COR-L47 (cell line): Measurements from ENCODE around the gene CPED1.
"Not testable (repeated sequence)": the region's sequence is repeated elsewhere in the genome, so short reads cannot be mapped to it uniquely, and the experiment has no call there.

Source experiments
- DNase-seq: peaks from one replicate; lab custom pipeline; 2025; lab: John Stamatoyannopoulos, UW

Gene CPED1

DNA sequence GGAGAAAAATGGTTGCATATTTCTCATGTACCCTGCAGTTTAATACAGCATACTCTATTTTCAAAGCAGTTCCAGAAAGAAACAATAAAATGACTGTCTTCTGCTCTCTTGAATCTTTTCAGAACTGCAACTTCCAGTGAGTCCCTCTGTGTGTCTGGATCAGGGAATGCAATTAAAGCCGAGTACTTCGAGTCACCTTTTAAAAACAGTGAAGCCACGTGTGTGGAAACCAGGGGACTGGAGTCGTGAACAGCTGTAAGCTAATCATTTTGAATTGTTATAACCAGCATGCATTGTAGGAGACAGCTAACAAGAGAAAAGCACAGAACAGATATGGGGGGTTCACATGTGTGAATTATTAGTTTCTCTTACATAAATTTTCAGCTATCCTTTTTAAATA, 109.1 kb downstream of the CPED1 start:
- DNase-seq = no peak

GRCh38 chr7:121099572-121099971, 111.1 kb downstream of the CPED1 start:
- DNase-seq = no peak

DNA sequence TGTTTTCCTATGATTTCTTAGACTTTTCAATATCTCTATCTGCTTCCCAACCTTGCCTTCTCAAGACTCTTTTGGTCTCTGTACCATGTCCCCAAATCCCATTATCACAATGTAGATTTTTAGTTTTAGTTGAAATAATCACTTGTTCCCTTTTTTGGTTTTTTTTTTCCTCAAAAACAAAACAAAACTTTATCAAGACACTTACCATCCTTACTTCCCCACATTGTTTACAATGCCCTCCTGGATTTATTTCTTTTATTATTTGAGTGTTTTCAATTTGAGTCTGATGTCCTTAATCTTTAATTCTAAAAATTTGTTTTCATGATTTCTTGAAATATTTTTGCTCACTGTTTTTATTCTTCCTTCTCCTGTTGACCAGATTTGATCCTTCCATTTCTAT, 112.6 kb downstream of the CPED1 start:
- DNase-seq = no peak

- DNase-seq = no peak
These were observed 113.1 kb downstream of the CPED1 start for GRCh38 chr7:121101621-121102020.

GRCh38 chr7:121102619-121103018, 114.1 kb downstream of the CPED1 start:
- DNase-seq = no peak

DNA sequence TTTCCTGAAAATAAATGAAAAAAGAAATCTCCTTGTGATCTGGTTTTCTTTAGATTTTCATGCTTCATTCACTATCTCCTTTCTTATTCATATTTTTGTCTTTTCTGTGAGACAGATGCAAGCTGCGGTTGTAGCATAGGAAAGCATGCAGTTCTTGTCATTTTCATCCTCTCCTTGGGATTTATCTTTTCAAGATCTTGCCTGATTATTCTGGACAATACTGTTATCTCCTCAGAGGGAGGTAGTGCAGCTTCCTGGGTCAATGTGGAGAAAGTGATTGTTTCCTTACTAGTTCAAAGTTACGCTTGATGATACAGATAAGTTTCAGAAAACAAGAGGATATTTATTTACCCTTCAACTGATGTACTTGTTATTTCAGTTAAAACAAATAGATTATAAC, 114.6 kb downstream of the CPED1 start:
- DNase-seq = no peak

GRCh38 chr7:121103579-121103978, 115.1 kb downstream of the CPED1 start:
- no peak for DNase-seq

DNA sequence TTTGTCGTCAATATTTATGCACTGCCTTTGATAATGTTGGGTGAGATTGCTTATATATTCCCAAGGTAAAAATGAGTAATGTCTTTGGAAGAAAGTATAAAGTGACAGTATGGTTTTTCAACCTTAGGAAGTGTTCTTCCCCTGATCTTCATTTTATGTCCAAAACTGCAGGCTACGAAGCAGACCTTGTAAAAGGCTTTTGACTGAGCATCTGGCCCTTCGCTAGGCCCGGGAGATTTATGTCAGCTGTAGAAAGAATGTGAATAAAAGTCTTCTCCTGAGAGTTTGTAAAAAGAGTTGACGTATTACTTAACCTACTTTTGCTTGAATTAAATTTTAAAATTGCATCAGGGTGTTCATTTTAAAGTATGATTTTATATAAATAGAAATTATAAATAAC, 116.8 kb downstream of the CPED1 start:
- DNase-seq = no peak

- peak; percentile 59 for DNase-seq
These were observed 119.5 kb downstream of the CPED1 start for GRCh38 chr7:121107923-121108498.

- no peak for DNase-seq
These were observed 120.6 kb downstream of the CPED1 start for GRCh38 chr7:121109145-121109544.

- DNase-seq = no peak
These were observed 124.8 kb downstream of the CPED1 start for GRCh38 chr7:121113288-121113687.

DNA sequence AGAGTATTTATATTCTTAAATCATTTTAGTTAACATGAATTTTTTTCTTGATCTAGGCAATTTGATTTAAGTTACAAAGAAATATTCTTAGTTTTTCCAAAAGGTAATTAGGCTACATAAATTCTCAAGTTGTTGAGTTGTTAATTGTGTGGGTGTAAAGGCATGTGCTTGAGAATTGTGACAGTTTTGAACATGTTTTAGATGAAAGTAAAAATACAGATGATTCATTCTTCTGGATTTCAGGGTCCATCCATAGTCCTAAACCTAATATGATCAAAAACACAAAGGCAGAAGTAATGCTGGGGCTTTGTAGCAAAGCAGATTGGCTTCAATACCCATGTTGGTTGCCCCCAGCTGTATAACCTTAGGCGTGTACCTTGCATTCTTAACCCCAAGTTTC, 127.9 kb downstream of the CPED1 start:
- DNase-seq = no peak

GRCh38 chr7:121119047-121119446, 130.5 kb downstream of the CPED1 start:
- DNase-seq = no peak

GRCh38 chr7:121123032-121123431, 134.5 kb downstream of the CPED1 start:
- DNase-seq = no peak

- DNase-seq = not testable (repeated sequence)
These were observed 136.9 kb downstream of the CPED1 start for GRCh38 chr7:121125454-121125853.

- no peak for DNase-seq
These were observed 137.7 kb downstream of the CPED1 start for GRCh38 chr7:121126201-121126600.

- DNase-seq = no peak
These were observed 138.5 kb downstream of the CPED1 start for GRCh38 chr7:121126801-121127534.

GRCh38 chr7:121132940-121133339, 144.4 kb downstream of the CPED1 start:
- DNase-seq = no peak

- DNase-seq = no peak
These were observed 144.9 kb downstream of the CPED1 start for GRCh38 chr7:121133444-121133843.

DNA sequence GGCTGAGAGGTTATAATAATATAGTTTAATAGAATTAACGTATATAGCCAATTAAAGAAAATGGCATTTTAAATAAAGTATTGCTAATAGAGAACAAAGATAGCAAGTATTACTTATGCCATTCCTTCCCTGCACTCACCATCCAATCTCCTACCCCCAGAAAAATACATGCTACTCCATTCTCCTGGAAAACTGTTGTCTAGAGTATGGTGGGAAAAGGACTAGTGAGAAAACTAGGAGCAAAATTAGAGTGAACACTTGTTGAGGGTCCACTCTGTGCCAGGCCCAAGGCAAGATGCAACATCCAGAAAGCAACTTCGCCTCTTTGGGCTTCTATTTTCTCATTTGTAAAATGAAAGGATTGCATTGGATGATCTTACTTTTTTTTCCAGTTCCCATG, 149.1 kb downstream of the CPED1 start:
- DNase-seq = no peak

GRCh38 chr7:121138262-121138933, 149.9 kb downstream of the CPED1 start:
- peak; percentile 89 for DNase-seq

- DNase-seq = no peak
These were observed 150.9 kb downstream of the CPED1 start for GRCh38 chr7:121139427-121139826.

DNA sequence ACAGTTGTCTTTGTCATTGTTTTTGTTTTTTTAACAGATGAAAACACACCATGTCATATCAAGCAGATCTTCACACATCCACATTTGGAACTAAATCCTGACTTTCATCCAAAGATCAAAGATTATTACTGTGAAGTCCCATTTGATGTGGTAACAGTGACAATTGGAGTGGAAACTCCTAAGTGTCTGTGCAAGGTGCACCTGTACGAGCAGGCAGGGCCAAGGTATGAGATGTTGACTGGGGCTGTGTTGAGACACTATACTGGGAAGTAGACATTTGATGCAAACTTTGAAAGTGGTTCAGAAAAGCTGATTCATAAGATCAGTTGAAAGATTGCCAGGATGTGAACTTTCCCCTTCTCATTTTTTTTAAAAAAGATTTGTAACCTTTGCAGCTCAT, 152.3 kb downstream of the CPED1 start:
- no peak for DNase-seq
